Fibroblast of skin of scalp (primary cell): ENCODE data around the gene TTC39A.

Source experiments
- DNase-seq: peaks from one replicate; pipeline ENCODE4 v3.0.0-alpha.2; 2013

Gene TTC39A

DNA sequence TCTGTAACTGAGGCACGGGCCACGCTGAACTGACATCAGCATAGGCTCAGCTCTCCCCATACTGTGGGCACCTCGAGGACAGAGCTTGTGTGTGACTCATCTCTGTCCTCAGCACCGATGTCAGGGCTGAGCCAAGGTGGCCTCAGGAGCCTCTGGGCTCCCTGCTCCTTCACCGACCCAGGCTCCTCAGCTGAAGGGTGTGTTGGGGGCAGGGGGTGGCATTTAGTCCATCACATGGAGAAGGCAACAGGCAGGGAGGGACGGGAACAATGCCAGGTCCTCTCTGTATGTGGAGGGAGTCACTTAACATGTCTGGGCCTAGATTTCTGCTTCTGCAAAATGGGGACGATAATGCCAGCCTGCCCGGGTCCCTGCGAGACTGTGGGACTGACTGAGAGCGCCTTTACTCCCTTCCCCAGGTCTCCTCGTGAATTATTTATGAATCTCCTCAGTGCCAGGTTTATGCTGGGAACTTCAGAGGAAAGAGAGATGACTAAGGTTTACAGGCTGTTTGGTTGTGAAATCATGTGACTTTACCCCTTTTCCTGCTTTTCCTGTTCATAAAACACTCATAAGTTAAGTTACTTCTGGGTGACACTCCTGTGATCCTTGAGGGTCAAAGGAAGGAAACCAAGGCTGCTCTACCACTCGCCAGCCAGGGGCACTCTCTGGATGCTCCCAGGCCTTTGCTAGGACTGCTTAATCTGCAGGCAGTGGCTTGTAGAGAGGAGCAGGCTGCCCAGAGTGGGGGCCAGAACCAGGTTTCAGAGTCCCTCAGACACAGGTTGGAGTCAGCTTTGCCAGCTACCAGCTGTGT lies 16.2 kb downstream of the TTC39A start:
- DNase-seq: peak; percentile 31

DNA sequence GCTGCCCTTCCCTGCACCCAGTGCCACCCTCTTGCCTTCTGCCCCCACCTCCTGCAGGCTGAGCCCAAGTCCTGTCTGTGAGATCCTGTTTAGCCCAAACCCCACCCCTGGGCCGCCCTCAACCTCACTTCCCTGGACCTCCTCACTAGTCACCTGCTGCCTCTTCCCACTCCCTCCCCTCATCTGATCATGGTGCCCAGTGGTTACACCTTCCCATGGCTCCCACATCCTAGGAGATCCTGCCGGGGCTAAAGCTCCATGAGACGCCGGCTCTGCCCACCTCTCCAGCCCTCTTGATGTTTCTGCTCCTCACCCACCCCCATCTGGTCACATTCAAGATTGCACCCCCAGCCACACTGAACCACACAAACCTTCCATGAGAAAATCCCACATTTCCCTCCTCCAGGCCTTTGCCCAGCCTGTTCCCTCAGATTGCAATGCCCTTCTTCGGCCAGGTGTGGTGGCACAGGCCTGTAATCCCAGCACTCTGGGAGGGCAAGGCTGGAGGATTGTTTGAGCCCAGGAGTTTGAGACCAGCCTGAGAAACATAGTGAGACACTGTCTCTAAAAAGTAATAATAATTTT lies 17.0 kb downstream of the TTC39A start:
- peak; percentile 21 for DNase-seq

GRCh38 chr1:51312718-51313117 lies 17.6 kb downstream of the TTC39A start:
- no peak for DNase-seq

DNA sequence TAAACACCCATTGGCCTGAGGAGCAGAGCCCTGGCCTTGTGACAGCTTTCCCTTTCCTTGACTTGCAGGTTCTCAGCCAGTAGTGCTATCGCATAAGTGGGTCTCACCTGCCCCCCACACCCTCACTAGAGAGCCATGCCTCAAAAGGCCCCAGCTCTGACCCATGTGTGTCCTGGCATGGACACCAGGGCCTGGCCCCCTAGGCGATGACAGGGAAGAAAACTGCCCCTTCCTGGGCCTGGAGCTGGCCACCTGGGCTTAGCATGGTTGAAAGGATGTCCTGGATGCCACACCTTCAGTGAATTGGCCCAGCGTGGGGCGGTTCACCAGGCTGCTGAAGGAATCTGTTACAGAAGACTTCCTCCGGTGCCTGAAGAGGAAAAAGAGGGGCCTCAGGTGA lies 18.5 kb downstream of the TTC39A start:
- DNase-seq: no peak

DNA sequence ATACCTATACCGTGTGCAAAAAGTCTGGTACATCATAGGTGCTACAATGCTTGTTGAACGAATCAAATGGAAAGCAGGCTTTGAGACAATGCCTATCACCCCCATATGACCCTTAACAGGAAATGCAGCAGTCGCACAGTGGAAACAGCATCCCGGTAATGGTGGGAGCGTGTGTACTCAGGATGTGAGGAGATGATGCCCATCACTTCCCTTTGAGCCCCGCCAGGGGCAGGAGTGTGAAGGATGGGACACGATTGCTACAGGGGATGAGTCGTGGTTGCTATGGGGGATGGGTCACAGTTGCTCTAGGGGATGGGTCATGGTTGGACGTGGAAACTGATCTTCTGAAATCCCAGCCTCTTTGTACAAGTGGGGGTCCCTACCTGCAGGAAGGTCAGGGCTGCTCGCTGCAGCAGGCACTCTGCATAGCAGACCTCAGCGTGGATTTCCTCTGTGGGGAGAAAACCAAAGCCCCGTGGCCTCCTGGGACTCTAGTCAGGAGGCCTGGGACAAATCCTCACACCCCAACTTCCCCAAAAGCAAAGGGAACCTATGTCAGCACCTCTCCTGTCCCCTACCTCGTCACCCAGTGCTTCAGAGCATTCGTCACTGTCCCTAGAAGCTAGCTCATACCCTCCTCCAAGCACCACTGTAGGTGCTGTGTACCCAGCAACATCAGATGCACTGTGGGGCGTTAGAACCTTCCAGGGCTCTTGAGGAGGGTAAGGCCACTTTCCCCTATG lies 19.3 kb downstream of the TTC39A start:
- peak; percentile 29 for DNase-seq

- no peak for DNase-seq
Observed at GRCh38 chr1:51309291-51309690, 21.1 kb downstream of the TTC39A start.

- no peak for DNase-seq
Observed at GRCh38 chr1:51308636-51309035, 21.7 kb downstream of the TTC39A start.

- DNase-seq: no peak
Observed at GRCh38 chr1:51306950-51307349, 23.4 kb downstream of the TTC39A start.

GRCh38 chr1:51305371-51305823 lies 25.0 kb downstream of the TTC39A start:
- no peak for DNase-seq

GRCh38 chr1:51304360-51304759 lies 26.0 kb downstream of the TTC39A start:
- DNase-seq: no peak

- peak; percentile 33 for DNase-seq
Observed at GRCh38 chr1:51303751-51304251, 26.6 kb downstream of the TTC39A start.

DNA sequence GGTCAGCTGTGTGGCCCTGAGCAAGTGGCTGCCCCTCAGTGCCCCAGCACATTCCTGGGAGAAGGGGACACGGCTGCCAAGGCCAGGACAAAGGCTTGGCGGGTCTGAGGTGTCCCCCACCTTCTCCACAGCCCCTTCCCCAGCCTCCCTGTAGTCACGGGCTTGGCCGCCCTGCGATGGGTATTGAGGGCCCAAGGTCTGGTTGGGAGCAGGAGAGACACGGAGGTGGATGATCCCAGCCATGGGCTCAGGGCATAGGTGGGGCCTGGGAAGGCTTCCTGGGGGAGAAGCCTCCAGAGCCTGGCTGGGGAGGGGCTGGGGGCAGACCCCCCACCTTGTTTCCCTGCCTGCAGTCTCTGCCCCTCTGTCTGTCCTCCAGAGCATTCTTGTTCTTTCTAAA lies 27.0 kb downstream of the TTC39A start:
- DNase-seq: no peak

DNA sequence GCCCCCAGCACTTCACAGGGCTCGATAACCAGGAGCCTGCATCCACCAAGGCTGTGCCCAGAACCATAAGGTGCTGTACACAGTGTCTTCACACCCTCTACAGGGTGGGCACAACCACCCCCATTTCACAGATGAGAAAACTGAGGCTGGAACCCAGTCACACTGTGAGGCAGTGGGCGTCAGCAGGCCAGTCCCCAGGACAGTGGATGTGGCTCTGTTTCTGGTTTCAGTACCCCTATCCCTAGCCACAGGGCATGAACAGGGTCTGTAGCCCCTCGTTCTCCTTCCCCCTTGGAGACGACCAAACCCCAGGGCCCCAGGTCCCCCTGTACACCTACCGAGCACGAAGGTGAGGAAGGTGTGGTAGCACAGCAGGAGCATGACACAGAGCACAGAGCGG lies 27.6 kb downstream of the TTC39A start:
- no peak for DNase-seq

DNA sequence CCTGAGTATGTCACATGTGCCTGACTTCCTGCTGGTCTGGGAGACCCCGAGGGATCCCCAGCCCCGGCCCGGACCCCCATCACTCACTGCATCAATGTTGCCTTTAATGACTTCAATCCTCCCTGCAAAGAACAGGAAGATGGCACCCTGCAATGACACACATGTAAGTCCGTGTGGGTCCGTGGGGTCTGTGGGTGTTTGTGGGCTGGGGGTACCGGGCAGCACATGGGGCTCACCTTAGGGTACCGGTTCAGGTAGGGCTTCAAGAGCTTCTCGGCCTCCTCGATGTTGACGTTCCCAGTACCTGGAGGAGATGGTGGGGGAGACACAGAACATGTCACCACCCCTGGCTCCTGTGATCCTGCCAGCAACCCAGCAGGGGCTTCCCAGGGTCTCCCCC lies 28.1 kb downstream of the TTC39A start:
- no peak for DNase-seq

DNA sequence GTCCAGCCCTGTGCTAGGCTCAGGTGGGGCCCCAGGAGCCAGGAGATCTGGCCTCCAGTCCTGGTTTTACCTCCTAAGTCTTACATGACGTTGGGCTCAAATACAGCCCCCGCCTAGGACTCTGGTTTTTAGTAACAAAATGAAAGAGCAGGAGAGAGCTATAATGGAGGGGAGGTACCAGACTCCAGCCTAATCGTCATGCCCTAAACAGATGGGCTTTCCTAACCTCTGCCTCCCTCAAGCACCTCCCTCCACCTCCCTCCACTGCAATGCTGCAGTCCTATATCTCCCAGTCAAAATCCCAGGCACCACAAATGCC lies 28.6 kb downstream of the TTC39A start:
- no peak for DNase-seq

DNA sequence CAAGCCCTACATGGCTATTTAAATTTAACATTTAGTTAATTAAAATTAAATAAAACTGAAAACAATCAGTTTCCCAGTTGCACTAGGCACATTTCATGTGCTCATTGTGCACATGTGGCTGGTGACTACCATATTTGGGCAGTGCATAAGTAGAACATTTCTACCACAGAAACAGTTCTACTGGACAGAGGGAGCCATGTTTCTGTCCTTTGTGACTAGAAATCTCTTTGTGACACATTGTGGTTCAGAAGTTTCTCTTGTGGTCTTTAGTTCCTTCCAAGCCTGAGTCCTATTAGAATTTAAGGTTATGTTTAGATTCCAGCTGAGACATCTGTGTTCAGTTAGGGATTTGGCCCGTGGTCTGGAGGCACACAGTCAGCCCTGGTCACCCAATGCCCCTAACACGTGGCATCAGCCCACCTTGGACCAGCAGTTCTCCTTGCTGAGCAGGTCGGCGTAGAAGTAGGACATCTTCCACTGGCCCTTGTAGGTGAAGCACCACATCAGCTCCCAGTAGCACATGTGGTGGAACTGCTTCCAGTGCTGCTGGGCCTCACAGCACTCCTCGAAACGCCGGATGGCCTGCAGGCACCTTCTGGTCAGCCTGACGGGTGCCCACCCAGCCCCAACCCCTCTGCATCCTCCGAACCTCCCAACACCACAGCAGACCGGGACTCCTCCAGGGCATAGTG lies 29.1 kb downstream of the TTC39A start:
- DNase-seq: peak; percentile 33

- no peak for DNase-seq
Observed at GRCh38 chr1:51299981-51300670, 30.2 kb downstream of the TTC39A start.

GRCh38 chr1:51299185-51299885 lies 31.0 kb downstream of the TTC39A start:
- DNase-seq: no peak

- DNase-seq: no peak
Observed at GRCh38 chr1:51298322-51298705, 32.0 kb downstream of the TTC39A start.

DNA sequence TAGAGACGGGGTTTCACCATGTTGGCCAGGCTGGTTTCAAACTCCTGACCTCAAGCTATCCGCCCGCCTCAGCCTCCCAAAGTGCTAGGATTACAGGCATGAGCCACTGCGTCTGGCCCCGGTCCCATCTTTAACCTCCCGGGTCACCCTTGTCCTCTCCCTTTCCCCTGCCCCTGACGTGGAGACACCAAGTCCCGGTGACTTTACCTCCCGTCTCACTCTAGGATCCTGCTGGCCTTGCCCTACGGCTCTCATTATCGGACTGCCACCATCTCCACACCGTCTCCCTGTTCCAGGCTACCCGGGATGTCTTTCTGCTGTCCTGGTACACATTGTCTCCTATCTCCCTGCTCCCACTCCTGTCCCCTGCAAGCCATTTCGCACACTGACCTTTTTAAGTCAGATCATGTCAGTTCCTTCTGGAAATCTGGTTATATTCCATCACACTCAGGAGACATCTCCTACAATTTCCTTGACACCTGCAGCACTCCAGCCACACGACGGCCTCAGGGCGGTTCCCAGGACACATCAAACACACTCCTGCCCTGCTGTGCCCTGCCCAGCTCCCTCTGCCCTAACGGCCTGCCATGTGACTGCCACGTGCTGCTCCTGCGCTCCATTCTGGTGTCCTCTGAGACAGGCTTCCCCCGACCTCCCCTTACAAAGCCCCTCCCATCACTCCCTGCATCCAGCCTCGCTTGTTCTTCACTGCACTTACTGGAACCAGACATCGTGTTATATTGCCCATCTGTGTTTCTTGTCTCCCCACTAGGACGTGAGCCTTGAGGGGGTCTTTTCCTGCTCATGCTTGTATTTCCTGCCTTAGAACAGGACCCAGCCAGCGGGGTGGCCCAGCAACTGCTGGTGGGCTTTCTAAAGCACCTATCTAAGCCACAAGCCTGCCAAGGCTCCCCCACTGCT lies 32.7 kb downstream of the TTC39A start:
- DNase-seq: no peak
